NK-92 (cell line): ENCODE measurements around the gene MRPS35.

ENCODE experiments used
- DNase-seq: peaks from one replicate; lab custom pipeline; 2025; ENCODE audit not compliant: unreplicated experiment; lab: John Stamatoyannopoulos, UW

Gene MRPS35

GRCh38 chr12:27710592-27711316 is at the start of gene MRPS35:
MRPS35 (plus strand) TSS chr12:27710832; CDS start chr12:27710844, 12 bp downstream.
- DNase-seq, result peak; percentile 23

GRCh38 chr12:27665704-27666103 is 44.9 kb upstream of the MRPS35 start:
- DNase-seq, result no peak

GRCh38 chr12:27666510-27666909 is 44.1 kb upstream of the MRPS35 start:
- no peak for DNase-seq

- DNase-seq, result no peak
Observed at GRCh38 chr12:27667540-27667939, 43.1 kb upstream of the MRPS35 start.

- no peak for DNase-seq
Observed at GRCh38 chr12:27672051-27672450, 38.6 kb upstream of the MRPS35 start.

- no peak for DNase-seq
Observed at GRCh38 chr12:27672643-27673042, 38.0 kb upstream of the MRPS35 start.

- DNase-seq, result no peak
Observed at GRCh38 chr12:27673101-27673718, 37.4 kb upstream of the MRPS35 start.

- DNase-seq, result no peak
Observed at GRCh38 chr12:27674989-27675388, 35.6 kb upstream of the MRPS35 start.

GRCh38 chr12:27680619-27681018 is 30.0 kb upstream of the MRPS35 start:
- DNase-seq, result no peak

GRCh38 chr12:27682534-27682933 is 28.1 kb upstream of the MRPS35 start:
- no peak for DNase-seq

GRCh38 chr12:27685274-27685673 is 25.4 kb upstream of the MRPS35 start:
- DNase-seq, result no peak

- no peak for DNase-seq
Observed at GRCh38 chr12:27686147-27686546, 24.5 kb upstream of the MRPS35 start.

- no peak for DNase-seq
Observed at GRCh38 chr12:27688671-27689070, 22.0 kb upstream of the MRPS35 start.

GRCh38 chr12:27689558-27690180 is 21.0 kb upstream of the MRPS35 start:
- DNase-seq, result no peak

- DNase-seq, result no peak
Observed at GRCh38 chr12:27693403-27693802, 17.2 kb upstream of the MRPS35 start.

GRCh38 chr12:27695556-27696292 is 14.9 kb upstream of the MRPS35 start:
- DNase-seq, result no peak

GRCh38 chr12:27696293-27696652 is 14.4 kb upstream of the MRPS35 start, which contains the start of gene REP15:
REP15 (plus strand) TSS chr12:27696447; CDS start chr12:27696563, 116 bp downstream.
- DNase-seq, result no peak

- no peak for DNase-seq
Observed at GRCh38 chr12:27696864-27697564, 13.6 kb upstream of the MRPS35 start.

- DNase-seq, result peak; percentile 40
Observed at GRCh38 chr12:27703720-27704452, 6.7 kb upstream of the MRPS35 start.

GRCh38 chr12:27705263-27705662 is 5.4 kb upstream of the MRPS35 start:
- no peak for DNase-seq
